ENCODE measurements around the gene GNL3L. TPM values are rescaled to one million over a fixed set of nuclear protein-coding genes. Genes with fewer than 3 reads are reported as not detected.
"Not testable (repeated sequence)": the region's sequence is repeated elsewhere in the genome, so short reads cannot be mapped to it uniquely, and the experiment has no call there.

Gene GNL3L
- polyA plus RNA-seq, 2 donors = 3.6 to 6.9 TPM

DNA sequence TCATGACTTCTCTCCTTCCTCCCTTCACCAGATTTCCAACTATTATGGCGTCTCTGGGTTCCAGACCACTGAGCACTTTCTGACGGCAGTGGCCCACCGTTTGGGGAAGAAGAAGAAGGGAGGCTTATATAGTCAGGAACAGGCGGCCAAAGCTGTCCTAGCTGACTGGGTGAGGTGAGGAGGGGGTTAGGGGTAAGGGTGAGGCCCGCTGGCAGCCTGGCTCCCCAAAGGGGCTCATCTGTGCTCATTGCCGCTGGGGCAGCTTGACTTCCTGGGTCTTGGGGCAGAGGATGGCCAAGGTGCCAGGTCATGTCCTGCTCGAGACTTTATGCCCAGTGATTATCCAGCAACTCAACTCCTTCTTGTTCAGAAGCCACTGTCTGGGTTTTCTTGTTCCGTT lies 21.8 kb downstream of the GNL3L start:
- Histone ChIP-seq H3K4me1 (ENCODE audit: control insufficient read depth in 2 of 2, insufficient read depth in 2 of 2, low read length in 1 of 2) (peaks cover 0 to 2% of the 10 kb centered on the region in 2 donors), H3K27ac (ENCODE audit: low read depth in 2 of 2, low read length in 1 of 2) (no peak overlapping the region), H3K27me3 (ENCODE audit: control insufficient read depth in 1 of 2, insufficient read depth in 2 of 2, low read length in 2 of 2) (no peaks in the 10 kb centered on the region), H3K36me3 (ENCODE audit: control insufficient read depth in 2 of 2, insufficient read depth in 2 of 2, low read length in 1 of 2) (peaks cover 4 to 34% of the 10 kb centered on the region in 2 donors), H3K4me3 (ENCODE audit: low read depth in 1 of 2, low read length in 2 of 2) (no peak overlapping the region), H3K9me3 (ENCODE audit: control insufficient read depth in 2 of 2, insufficient read depth in 1 of 2, low read depth in 1 of 2, low read length in 1 of 2) (no peaks in the 10 kb centered on the region)
- WGBS, 2 donors = 89 to 95% methylated on average over 8 of the region's 8 CpGs

DNA sequence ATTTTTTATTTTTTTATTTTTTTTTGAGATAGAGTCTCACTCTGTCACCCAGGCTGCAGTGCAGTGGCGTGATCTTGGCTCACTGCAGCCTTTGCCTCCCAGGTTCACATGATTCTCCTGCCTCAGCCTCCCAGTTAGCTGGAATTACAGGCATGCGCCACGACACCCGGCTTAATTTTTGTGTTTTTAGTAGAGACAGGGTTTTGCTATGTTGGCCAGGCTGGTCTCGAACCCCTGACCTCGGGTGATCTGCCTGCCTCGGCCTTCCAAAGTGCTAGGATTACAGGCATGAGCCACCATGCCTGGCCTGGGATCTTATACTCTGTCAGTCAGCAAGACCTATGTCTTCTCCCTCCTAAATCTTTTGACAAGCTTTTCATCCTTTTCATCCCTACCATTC lies 25.0 kb downstream of the GNL3L start:
- not testable (repeated sequence) for H3K4me1 ChIP-seq (ENCODE audit: control insufficient read depth in 2 of 2, insufficient read depth in 2 of 2, low read length in 1 of 2); H3K27ac ChIP-seq (ENCODE audit: low read depth in 2 of 2, low read length in 1 of 2); H3K27me3 ChIP-seq (ENCODE audit: control insufficient read depth in 1 of 2, insufficient read depth in 2 of 2, low read length in 2 of 2); H3K4me3 ChIP-seq (ENCODE audit: low read depth in 1 of 2, low read length in 2 of 2); H3K9me3 ChIP-seq (ENCODE audit: control insufficient read depth in 2 of 2, insufficient read depth in 1 of 2, low read depth in 1 of 2, low read length in 1 of 2)
- H3K36me3 ChIP-seq (ENCODE audit: control insufficient read depth in 2 of 2, insufficient read depth in 2 of 2, low read length in 1 of 2) = peaks cover 4 to 24% of the 10 kb centered on the region in 2 donors
- 90 to 95% methylated on average over 7 of the region's 7 CpGs for WGBS, 2 donors

DNA sequence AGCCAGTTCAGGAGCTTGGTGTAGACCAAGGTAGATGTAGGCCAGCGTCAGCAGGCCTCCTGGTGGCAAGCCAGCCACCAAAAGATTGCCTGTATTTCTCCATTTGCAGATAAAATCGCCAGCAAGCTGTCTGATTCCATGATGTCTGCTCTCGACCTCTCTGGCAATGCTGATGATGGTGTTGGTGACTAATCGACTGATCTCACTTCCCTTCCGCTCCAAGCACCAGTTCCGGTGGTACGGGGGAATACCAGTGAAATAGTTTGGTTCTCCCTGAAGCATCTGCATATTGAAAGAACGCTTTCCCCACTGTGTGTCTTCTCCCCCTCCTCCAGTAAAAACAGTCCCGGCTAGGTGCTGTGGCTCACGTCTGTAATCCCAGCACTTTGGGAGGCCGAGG lies 30.4 kb downstream of the GNL3L start:
- 80 to 94% methylated on average over 11 of the region's 11 CpGs for WGBS, 2 donors
- Histone ChIP-seq H3K9me3 (ENCODE audit: control insufficient read depth in 2 of 2, insufficient read depth in 1 of 2, low read depth in 1 of 2, low read length in 1 of 2) (peaks cover 0 to 3% of the 10 kb centered on the region in 2 donors), H3K4me1 (ENCODE audit: control insufficient read depth in 2 of 2, insufficient read depth in 2 of 2, low read length in 1 of 2) (no peaks in the 10 kb centered on the region), H3K36me3 (ENCODE audit: control insufficient read depth in 2 of 2, insufficient read depth in 2 of 2, low read length in 1 of 2) (peaks cover 6 to 19% of the 10 kb centered on the region in 2 donors), H3K27me3 (ENCODE audit: control insufficient read depth in 1 of 2, insufficient read depth in 2 of 2, low read length in 2 of 2) (no peaks in the 10 kb centered on the region), H3K27ac (ENCODE audit: low read depth in 2 of 2, low read length in 1 of 2) (no peak overlapping the region), H3K4me3 (ENCODE audit: low read depth in 1 of 2, low read length in 2 of 2) (no peak overlapping the region)

DNA sequence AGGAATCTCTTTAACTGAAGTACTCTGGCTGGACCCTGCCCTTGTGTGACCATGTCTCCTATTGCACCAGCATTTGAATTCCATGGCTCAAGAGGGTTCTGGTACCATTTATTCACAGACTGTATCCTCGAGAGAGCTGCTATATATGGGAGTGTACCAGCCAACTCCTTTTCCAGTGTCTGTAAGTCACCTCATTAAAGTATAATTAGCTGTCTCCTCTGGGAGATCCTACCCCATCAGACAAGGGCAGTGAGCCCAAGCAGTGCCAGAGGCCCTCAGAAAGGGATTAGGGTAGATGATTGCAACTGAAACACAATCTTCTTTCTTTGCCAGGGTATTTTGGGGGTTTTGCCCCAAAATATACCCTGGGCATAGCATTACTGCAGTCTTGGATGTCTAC lies 31.6 kb downstream of the GNL3L start:
- WGBS, 2 donors = 71 to 94% methylated on average over 1 of the region's 1 CpG
- Histone ChIP-seq H3K4me1 (ENCODE audit: control insufficient read depth in 2 of 2, insufficient read depth in 2 of 2, low read length in 1 of 2) (no peaks in the 10 kb centered on the region), H3K9me3 (ENCODE audit: control insufficient read depth in 2 of 2, insufficient read depth in 1 of 2, low read depth in 1 of 2, low read length in 1 of 2) (peaks cover 0 to 3% of the 10 kb centered on the region in 2 donors), H3K27me3 (ENCODE audit: control insufficient read depth in 1 of 2, insufficient read depth in 2 of 2, low read length in 2 of 2) (no peaks in the 10 kb centered on the region), H3K36me3 (ENCODE audit: control insufficient read depth in 2 of 2, insufficient read depth in 2 of 2, low read length in 1 of 2) (peaks cover 6 to 16% of the 10 kb centered on the region in 2 donors), H3K4me3 (ENCODE audit: low read depth in 1 of 2, low read length in 2 of 2) (no peak overlapping the region), H3K27ac (ENCODE audit: low read depth in 2 of 2, low read length in 1 of 2) (no peak overlapping the region)

DNA sequence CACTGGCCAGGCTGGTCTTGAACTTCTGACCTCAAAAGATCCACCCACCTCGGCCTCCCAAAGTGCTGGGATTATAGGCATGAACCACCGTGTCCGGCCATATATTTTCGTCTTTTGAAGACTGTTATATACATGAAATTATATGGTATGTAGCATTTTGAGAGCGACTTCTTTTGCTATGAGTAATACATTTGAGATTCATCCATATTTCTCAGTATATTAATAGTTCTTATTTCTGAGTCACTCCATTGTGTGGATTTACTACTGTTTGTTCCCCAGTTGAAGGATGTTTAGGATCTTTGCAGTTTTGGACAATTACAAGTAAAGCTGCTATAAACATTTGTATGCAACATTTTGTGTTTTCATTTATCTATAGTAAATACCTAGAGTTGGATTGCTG lies 34.9 kb downstream of the GNL3L start:
- no peaks in the 10 kb centered on the region for H3K27me3 ChIP-seq (ENCODE audit: control insufficient read depth in 1 of 2, insufficient read depth in 2 of 2, low read length in 2 of 2)
- WGBS, 2 donors = 82 to 87% methylated on average over 5 of the region's 5 CpGs

DNA sequence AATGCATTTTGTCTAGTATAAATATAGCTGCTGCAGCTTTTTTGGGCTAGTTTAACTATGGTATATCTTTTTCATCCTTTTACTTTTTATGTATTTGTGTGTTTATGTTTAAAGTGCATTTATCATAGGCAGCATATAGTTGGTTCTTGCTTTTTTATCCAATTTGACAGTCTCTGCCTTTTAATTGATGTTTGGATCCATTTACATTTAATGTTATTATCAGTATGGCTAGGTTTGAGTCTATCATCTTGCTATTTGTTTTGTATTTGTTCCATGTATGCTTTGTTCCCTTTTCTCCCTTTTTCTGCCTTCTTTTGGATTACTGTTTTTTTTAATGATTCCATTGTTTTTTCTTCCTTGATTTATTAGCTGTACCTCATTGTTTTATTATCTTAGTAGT lies 40.3 kb downstream of the GNL3L start:
- no peaks in the 10 kb centered on the region for H3K36me3 ChIP-seq (ENCODE audit: control insufficient read depth in 2 of 2, insufficient read depth in 2 of 2, low read length in 1 of 2)
- H3K27ac ChIP-seq (ENCODE audit: low read depth in 2 of 2, low read length in 1 of 2) = no peak overlapping the region
- H3K4me3 ChIP-seq (ENCODE audit: low read depth in 1 of 2, low read length in 2 of 2) = no peak overlapping the region
- H3K9me3 ChIP-seq (ENCODE audit: control insufficient read depth in 2 of 2, insufficient read depth in 1 of 2, low read depth in 1 of 2, low read length in 1 of 2) = no peaks in the 10 kb centered on the region
- H3K4me1 ChIP-seq (ENCODE audit: control insufficient read depth in 2 of 2, insufficient read depth in 2 of 2, low read length in 1 of 2) = no peaks in the 10 kb centered on the region
- no peaks in the 10 kb centered on the region for H3K27me3 ChIP-seq (ENCODE audit: control insufficient read depth in 1 of 2, insufficient read depth in 2 of 2, low read length in 2 of 2)

More for the DNA sequence above, 34.9 kb downstream of the GNL3L start:
- H3K9me3 ChIP-seq (ENCODE audit: control insufficient read depth in 2 of 2, insufficient read depth in 1 of 2, low read depth in 1 of 2, low read length in 1 of 2) = peaks cover 0 to 3% of the 10 kb centered on the region in 2 donors
- no peaks in the 10 kb centered on the region for H3K4me1 ChIP-seq (ENCODE audit: control insufficient read depth in 2 of 2, insufficient read depth in 2 of 2, low read length in 1 of 2)
- no peak overlapping the region for H3K4me3 ChIP-seq (ENCODE audit: low read depth in 1 of 2, low read length in 2 of 2)
- peaks cover 4 to 6% of the 10 kb centered on the region in 2 donors for H3K36me3 ChIP-seq (ENCODE audit: control insufficient read depth in 2 of 2, insufficient read depth in 2 of 2, low read length in 1 of 2)
- no peak overlapping the region for H3K27ac ChIP-seq (ENCODE audit: low read depth in 2 of 2, low read length in 1 of 2)

DNA sequence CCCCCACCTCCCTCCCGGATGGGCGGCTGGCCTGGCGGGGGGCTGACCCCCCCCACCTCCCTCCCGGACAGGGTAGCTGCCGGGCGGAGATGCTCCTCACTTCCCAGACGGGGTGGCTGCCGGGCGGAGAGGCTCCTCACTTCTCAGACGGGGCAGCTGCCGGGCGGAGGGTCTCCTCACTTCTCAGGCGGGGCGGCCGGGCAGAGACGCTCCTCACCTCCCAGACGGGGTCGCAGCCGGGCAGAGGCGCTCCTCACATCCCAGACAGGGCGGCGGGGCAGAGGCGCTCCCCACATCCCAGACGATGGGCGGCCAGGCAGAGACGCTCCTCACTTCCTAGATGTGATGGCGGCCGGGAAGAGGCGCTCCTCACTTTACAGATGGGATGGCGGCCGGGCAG lies 42.6 kb downstream of the GNL3L start:
- not testable (repeated sequence) for H3K36me3 ChIP-seq (ENCODE audit: control insufficient read depth in 2 of 2, insufficient read depth in 2 of 2, low read length in 1 of 2); H3K4me1 ChIP-seq (ENCODE audit: control insufficient read depth in 2 of 2, insufficient read depth in 2 of 2, low read length in 1 of 2); H3K4me3 ChIP-seq (ENCODE audit: low read depth in 1 of 2, low read length in 2 of 2); H3K9me3 ChIP-seq (ENCODE audit: control insufficient read depth in 2 of 2, insufficient read depth in 1 of 2, low read depth in 1 of 2, low read length in 1 of 2); H3K27me3 ChIP-seq (ENCODE audit: control insufficient read depth in 1 of 2, insufficient read depth in 2 of 2, low read length in 2 of 2); H3K27ac ChIP-seq (ENCODE audit: low read depth in 2 of 2, low read length in 1 of 2)
- WGBS, 2 donors = 91 to 97% methylated on average over 7 to 31 of the region's 31 CpGs

DNA sequence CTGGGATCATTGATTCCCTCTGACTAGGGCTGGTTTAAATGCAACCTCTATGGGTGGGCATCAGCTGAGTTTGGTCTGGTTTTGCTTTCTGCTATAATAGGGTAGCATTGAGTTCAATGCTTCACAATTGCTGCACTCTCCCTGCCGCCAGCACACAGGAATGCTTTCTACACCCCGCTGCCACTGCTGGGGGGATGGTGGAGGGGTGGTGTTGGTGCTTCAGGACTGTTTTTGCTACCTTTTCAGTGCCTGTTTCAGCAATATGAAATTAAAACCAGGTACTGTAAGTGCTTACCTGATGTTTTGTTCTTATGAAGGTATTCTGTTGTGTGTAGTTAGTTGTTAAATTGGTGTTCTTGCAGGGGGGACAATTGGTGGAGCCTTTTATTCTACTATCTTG lies 67.7 kb downstream of the GNL3L start:
- no peak overlapping the region for H3K4me3 ChIP-seq (ENCODE audit: low read depth in 1 of 2, low read length in 2 of 2)
- H3K27me3 ChIP-seq (ENCODE audit: control insufficient read depth in 1 of 2, insufficient read depth in 2 of 2, low read length in 2 of 2) = no peaks in the 10 kb centered on the region
- no peaks in the 10 kb centered on the region for H3K36me3 ChIP-seq (ENCODE audit: control insufficient read depth in 2 of 2, insufficient read depth in 2 of 2, low read length in 1 of 2)
- H3K9me3 ChIP-seq (ENCODE audit: control insufficient read depth in 2 of 2, insufficient read depth in 1 of 2, low read depth in 1 of 2, low read length in 1 of 2) = no peaks in the 10 kb centered on the region
- H3K27ac ChIP-seq (ENCODE audit: low read depth in 2 of 2, low read length in 1 of 2) = no peak overlapping the region
- no peaks in the 10 kb centered on the region for H3K4me1 ChIP-seq (ENCODE audit: control insufficient read depth in 2 of 2, insufficient read depth in 2 of 2, low read length in 1 of 2)
- 75 to 88% methylated on average over 2 of the region's 2 CpGs for WGBS, 2 donors

DNA sequence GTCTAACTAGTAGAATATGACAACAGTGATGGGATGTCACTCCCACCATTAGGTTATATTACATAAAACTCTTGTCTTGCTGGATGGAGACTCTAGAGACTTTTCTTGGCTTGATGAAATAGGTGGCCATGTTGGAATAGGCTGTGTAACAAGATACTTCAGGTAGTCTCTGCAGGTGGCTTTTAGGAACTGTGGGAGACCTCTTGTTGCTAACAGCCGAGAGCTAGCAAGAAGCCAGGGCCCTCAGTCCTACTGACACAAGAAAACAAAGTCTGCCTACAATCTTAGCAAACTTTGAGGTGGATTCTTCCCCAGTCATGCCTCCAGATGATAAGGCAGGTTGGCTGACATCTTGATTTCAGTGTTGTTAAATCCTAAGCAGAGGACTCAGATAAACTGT lies 72.5 kb downstream of the GNL3L start:
- no peak overlapping the region for H3K4me3 ChIP-seq (ENCODE audit: low read depth in 1 of 2, low read length in 2 of 2)
- no peaks in the 10 kb centered on the region for H3K27me3 ChIP-seq (ENCODE audit: control insufficient read depth in 1 of 2, insufficient read depth in 2 of 2, low read length in 2 of 2)
- H3K27ac ChIP-seq (ENCODE audit: low read depth in 2 of 2, low read length in 1 of 2) = no peak overlapping the region
- WGBS, 2 donors = 67 to 96% methylated on average over 1 of the region's 1 CpG
- no peaks in the 10 kb centered on the region for H3K4me1 ChIP-seq (ENCODE audit: control insufficient read depth in 2 of 2, insufficient read depth in 2 of 2, low read length in 1 of 2)
- no peaks in the 10 kb centered on the region for H3K9me3 ChIP-seq (ENCODE audit: control insufficient read depth in 2 of 2, insufficient read depth in 1 of 2, low read depth in 1 of 2, low read length in 1 of 2)
- no peaks in the 10 kb centered on the region for H3K36me3 ChIP-seq (ENCODE audit: control insufficient read depth in 2 of 2, insufficient read depth in 2 of 2, low read length in 1 of 2)

Data from esophagus (tissue), 2 donors.